Measurements from ENCODE around the gene ERG.

The ERG gene

DNA sequence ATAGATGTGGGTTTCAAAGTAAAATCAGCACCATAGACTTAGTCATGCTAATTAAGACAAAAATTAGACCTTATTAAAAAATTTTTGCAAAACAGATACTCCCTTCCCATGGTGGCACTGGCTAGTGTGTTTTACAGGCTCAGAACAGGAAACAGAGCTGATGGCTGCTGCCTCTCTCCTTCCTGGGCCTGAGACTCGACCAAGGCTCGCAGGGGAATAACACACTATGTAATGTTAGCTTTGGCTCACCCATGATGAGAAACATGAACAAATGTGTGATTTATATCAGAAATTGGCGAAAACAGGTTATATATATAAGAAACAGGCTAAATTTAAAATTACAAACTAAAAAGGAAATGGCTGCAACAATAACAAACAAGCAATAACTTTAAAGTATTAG is 50.7 kb downstream of the ERG start:
- TF ChIP-seq, protein P1, sequence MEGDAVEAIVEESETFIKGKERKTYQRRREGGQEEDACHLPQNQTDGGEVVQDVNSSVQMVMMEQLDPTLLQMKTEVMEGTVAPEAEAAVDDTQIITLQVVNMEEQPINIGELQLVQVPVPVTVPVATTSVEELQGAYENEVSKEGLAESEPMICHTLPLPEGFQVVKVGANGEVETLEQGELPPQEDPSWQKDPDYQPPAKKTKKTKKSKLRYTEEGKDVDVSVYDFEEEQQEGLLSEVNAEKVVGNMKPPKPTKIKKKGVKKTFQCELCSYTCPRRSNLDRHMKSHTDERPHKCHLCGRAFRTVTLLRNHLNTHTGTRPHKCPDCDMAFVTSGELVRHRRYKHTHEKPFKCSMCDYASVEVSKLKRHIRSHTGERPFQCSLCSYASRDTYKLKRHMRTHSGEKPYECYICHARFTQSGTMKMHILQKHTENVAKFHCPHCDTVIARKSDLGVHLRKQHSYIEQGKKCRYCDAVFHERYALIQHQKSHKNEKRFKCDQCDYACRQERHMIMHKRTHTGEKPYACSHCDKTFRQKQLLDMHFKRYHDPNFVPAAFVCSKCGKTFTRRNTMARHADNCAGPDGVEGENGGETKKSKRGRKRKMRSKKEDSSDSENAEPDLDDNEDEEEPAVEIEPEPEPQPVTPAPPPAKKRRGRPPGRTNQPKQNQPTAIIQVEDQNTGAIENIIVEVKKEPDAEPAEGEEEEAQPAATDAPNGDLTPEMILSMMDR (IDR thresholded peaks at IDR 0.05; ENCODE audit: poor library complexity, severe bottlenecking), result no peak
- Histone ChIP-seq H3K4me3 (ENCODE audit: severe bottlenecking) (no peak overlapping the region), H3K9me3 (ENCODE audit: severe bottlenecking) (no peaks in the 10 kb centered on the region), H3K27ac (ENCODE audit: poor library complexity, severe bottlenecking) (no peak overlapping the region), H3K36me3 (ENCODE audit: low read depth) (no peaks in the 10 kb centered on the region), H3K27me3 (ENCODE audit: insufficient read depth, poor library complexity, severe bottlenecking) (no peaks in the 10 kb centered on the region), H3K4me1 (ENCODE audit: insufficient read depth, poor library complexity, severe bottlenecking) (no peaks in the 10 kb centered on the region)
- no peak for ATAC-seq (ENCODE audit: low read depth)
- no peak for DNase-seq (ENCODE audit: low spot score)

DNA sequence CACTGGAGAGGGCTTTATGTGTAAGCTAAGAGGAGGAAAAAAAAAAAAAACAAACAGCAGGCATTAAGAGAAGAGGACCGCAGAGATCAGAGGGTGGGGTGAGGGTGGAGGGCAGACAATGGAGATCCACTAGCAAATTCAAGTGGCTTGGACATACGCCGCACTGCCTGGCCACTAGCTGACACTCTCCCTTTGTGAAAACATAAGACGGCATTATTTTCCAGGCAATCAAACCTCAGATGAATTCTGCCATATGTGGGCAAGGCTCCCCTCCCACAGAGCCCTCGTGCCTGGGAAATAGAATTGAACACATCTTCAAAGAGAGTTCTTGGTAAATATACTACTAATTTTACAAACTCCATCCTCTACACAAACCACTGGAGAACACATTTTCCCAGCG is 53.6 kb downstream of the ERG start:
- no peak for ATAC-seq (ENCODE audit: low read depth)
- H3K4me1 ChIP-seq (ENCODE audit: insufficient read depth, poor library complexity, severe bottlenecking), result peaks cover 9% of the 10 kb centered on the region
- H3K36me3 ChIP-seq (ENCODE audit: low read depth), result no peaks in the 10 kb centered on the region
- no peaks in the 10 kb centered on the region for H3K9me3 ChIP-seq (ENCODE audit: severe bottlenecking)
- no peak for DNase-seq (ENCODE audit: low spot score)
- H3K27me3 ChIP-seq (ENCODE audit: insufficient read depth, poor library complexity, severe bottlenecking), result no peaks in the 10 kb centered on the region
- TF ChIP-seq, protein P1 (IDR thresholded peaks at IDR 0.05; ENCODE audit: poor library complexity, severe bottlenecking), result no peak
- H3K27ac ChIP-seq (ENCODE audit: poor library complexity, severe bottlenecking), result no peak overlapping the region
- no peak overlapping the region for H3K4me3 ChIP-seq (ENCODE audit: severe bottlenecking)

DNA sequence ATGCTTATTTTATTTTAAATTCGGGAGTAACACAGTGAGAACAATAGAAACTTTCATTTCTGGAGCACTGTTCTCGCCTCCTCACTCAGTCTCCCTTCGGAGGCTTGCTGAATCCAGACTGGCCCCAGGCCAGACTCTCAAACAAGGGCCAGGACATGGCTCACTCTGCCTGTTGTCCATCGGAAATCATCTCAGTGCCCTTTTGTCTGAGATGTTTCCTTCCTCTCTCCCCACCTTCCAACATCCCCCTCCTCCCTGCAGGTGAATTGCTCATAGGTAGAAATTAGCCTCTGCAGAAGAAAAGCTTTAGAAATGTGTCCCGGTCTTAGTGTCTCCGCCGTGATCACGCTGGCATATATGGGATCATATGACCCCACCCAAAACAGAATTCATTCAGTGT is 55.2 kb downstream of the ERG start:
- Histone ChIP-seq H3K4me3 (ENCODE audit: severe bottlenecking) (no peak overlapping the region), H3K27me3 (ENCODE audit: insufficient read depth, poor library complexity, severe bottlenecking) (no peaks in the 10 kb centered on the region), H3K27ac (ENCODE audit: poor library complexity, severe bottlenecking) (no peak overlapping the region), H3K9me3 (ENCODE audit: severe bottlenecking) (no peaks in the 10 kb centered on the region), H3K36me3 (ENCODE audit: low read depth) (no peaks in the 10 kb centered on the region), H3K4me1 (ENCODE audit: insufficient read depth, poor library complexity, severe bottlenecking) (peaks cover 9% of the 10 kb centered on the region)
- ATAC-seq (ENCODE audit: low read depth) (no peak), DNase-seq (ENCODE audit: low spot score) (no peak)
- TF ChIP-seq, protein P1 (IDR thresholded peaks at IDR 0.05; ENCODE audit: poor library complexity, severe bottlenecking), result no peak

DNA sequence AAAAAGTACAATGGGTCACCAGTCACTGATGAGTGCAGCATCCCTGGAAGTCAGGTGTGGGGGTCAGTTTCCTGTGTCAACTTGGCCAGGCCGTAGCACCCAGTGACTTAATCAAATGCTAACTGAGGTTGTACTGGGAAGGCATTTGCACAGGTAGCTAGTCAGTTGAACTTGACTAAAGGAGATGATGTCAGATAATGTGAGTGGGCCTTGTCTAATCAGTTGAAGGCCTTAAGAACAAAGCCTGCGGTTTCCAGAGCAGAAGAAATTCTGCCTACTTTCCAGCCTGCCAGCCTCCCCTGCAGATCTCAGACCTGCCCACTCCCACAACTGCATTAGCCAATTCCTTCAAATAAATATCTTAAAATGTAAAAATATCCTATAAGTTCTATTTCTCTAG is 57.1 kb downstream of the ERG start:
- no peaks in the 10 kb centered on the region for H3K36me3 ChIP-seq (ENCODE audit: low read depth)
- no peaks in the 10 kb centered on the region for H3K9me3 ChIP-seq (ENCODE audit: severe bottlenecking)
- TF ChIP-seq, protein P1 (IDR thresholded peaks at IDR 0.05; ENCODE audit: poor library complexity, severe bottlenecking), result no peak
- DNase-seq (ENCODE audit: low spot score), result no peak
- peak overlapping the region; percentile 59 for H3K27ac ChIP-seq (ENCODE audit: poor library complexity, severe bottlenecking)
- ATAC-seq (ENCODE audit: low read depth), result peak; percentile 49; the same call in 1 of the 3 replicates
- H3K4me1 ChIP-seq (ENCODE audit: insufficient read depth, poor library complexity, severe bottlenecking), result peaks cover 9% of the 10 kb centered on the region
- no peak overlapping the region for H3K4me3 ChIP-seq (ENCODE audit: severe bottlenecking)
- H3K27me3 ChIP-seq (ENCODE audit: insufficient read depth, poor library complexity, severe bottlenecking), result no peaks in the 10 kb centered on the region

DNA sequence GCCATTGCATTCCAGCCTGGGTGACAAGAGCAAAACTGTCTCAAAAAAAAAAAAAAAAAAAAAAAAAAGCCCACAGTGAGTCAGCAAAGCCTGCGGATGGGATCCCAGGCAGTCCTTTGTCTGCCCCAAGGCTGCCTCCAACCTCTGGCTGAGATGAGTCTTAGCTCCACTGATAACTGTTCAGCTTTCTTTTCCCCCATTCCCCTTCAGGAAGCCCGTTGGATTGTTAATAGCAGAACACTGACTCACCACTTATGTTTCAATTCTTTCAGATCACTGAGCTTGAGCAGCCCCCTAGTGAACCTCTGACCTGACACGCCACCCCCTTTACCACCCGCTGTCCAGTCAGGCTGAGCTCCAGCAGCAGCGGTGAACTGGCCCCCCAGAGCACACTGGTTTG is 57.5 kb downstream of the ERG start:
- DNase-seq (ENCODE audit: low spot score), result no peak
- peaks cover 9% of the 10 kb centered on the region for H3K4me1 ChIP-seq (ENCODE audit: insufficient read depth, poor library complexity, severe bottlenecking)

More for the DNA sequence above, 57.5 kb downstream of the ERG start:
- ATAC-seq (ENCODE audit: low read depth), result peak; percentile 99
- TF ChIP-seq, protein P1 (IDR thresholded peaks at IDR 0.05; ENCODE audit: poor library complexity, severe bottlenecking), result no peak
- Histone ChIP-seq H3K9me3 (ENCODE audit: severe bottlenecking) (no peaks in the 10 kb centered on the region), H3K4me3 (ENCODE audit: severe bottlenecking) (no peak overlapping the region), H3K27me3 (ENCODE audit: insufficient read depth, poor library complexity, severe bottlenecking) (no peaks in the 10 kb centered on the region), H3K36me3 (ENCODE audit: low read depth) (no peaks in the 10 kb centered on the region), H3K27ac (ENCODE audit: poor library complexity, severe bottlenecking) (peak overlapping the region; percentile 59)

All from RWPE2 (cell line).